Body of pancreas (tissue), 4 donors: Measurements from ENCODE around the gene TMTC2.

Experiments used
- POLR2A ChIP-seq, 3 donors: fragments of 450-650 bp; IDR thresholded peaks; one replicate each; pipeline ENCODE4 v1.6.1; 2016; ENCODE audit warnings: antibody characterized with exemption in 3 of 3, mild to moderate bottlenecking in 2 of 3
- TF ChIP-seq, protein P1 (sequence below), 7 experiments: fragments of 450-650 bp in 4 of 7; fragments of 200-600 bp in 3 of 7; sonication (generic) in 3 of 7; IDR thresholded peaks; one replicate each; pipeline ENCODE4 v1.5.1; 2016 to 2019; ENCODE audit warnings: antibody characterized with exemption in 7 of 7

DNA sequence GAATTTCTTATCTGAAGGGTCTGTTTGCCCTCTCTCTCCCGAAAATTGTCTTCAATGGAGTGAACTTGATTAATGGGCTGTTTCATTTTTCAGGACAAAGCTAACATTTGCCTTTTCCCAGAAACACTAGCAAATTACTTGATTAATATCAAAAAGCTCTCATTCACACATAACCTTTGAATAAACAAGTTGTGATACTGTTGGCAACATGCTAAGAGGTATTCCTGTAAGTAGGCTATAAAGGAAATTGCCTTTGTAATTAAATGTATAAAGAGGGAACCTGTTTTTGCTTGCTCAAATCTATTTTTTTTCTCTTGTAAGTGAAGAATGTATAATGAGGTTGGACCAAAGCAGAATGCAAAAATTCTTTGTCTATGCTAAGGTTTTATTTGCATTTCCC is 457.2 kb downstream of the TMTC2 start:
- TF ChIP-seq POLR2A (IDR thresholded peaks at IDR 0.05), result no peak
- TF ChIP-seq, protein P1, sequence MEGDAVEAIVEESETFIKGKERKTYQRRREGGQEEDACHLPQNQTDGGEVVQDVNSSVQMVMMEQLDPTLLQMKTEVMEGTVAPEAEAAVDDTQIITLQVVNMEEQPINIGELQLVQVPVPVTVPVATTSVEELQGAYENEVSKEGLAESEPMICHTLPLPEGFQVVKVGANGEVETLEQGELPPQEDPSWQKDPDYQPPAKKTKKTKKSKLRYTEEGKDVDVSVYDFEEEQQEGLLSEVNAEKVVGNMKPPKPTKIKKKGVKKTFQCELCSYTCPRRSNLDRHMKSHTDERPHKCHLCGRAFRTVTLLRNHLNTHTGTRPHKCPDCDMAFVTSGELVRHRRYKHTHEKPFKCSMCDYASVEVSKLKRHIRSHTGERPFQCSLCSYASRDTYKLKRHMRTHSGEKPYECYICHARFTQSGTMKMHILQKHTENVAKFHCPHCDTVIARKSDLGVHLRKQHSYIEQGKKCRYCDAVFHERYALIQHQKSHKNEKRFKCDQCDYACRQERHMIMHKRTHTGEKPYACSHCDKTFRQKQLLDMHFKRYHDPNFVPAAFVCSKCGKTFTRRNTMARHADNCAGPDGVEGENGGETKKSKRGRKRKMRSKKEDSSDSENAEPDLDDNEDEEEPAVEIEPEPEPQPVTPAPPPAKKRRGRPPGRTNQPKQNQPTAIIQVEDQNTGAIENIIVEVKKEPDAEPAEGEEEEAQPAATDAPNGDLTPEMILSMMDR (IDR thresholded peaks at IDR 0.05), result no peak
